HepG2 (cell line): ENCODE measurements around the gene MIA3. TPM values are rescaled to one million over a fixed set of nuclear protein-coding genes. Genes with fewer than 3 reads are reported as not detected.

ENCODE experiments used
- AGO1 ChIP-seq: fragments of 200-400 bp; formaldehyde crosslinking; IDR thresholded peaks from 2 replicates; pipeline ENCODE4 v1.6.1; 2017; ENCODE audit warnings: mild to moderate bottlenecking, low read depth, low read length, moderate library complexity; ENCODE audit not compliant: poor library complexity, severe bottlenecking
- BRD4 ChIP-seq: sonication (generic); formaldehyde crosslinking; IDR thresholded peaks from 2 replicates; pipeline ENCODE4 v1.4.0; 2020; ENCODE audit warnings: missing genetic modification reagents
- GATA4 ChIP-seq: sonication (generic); IDR thresholded peaks from 2 replicates; pipeline ENCODE4 v1.6.1; 2016; ENCODE audit warnings: antibody characterized with exemption, low read depth, borderline replicate concordance
- HHEX ChIP-seq: IDR thresholded peaks from 2 replicates; pipeline ENCODE4 v1.6.1; 2016; ENCODE audit warnings: control low read depth
- HOXD1 ChIP-seq: sonication (generic); formaldehyde crosslinking; IDR thresholded peaks from 2 replicates; pipeline ENCODE4 v1.5.0; 2020; ENCODE audit warnings: missing genetic modification reagents
- MYC ChIP-seq: sonication (generic); formaldehyde crosslinking; IDR thresholded peaks from 2 replicates; pipeline ENCODE4 v1.9.0; 2021; ENCODE audit warnings: missing genetic modification reagents, borderline replicate concordance
- NPAS2 ChIP-seq: sonication (generic); formaldehyde crosslinking; IDR thresholded peaks from 2 replicates; pipeline ENCODE4 v1.8.0; 2022; ENCODE audit warnings: mild to moderate bottlenecking, missing genetic modification reagents, borderline replicate concordance
- SRY ChIP-seq: sonication (generic); formaldehyde crosslinking; IDR thresholded peaks from 2 replicates; pipeline ENCODE4 v1.8.0; 2022; ENCODE audit warnings: mild to moderate bottlenecking, missing genetic modification reagents
- ZBTB38 ChIP-seq: sonication (generic); formaldehyde crosslinking; IDR thresholded peaks from 2 replicates; pipeline ENCODE4 v1.5.1; 2020; ENCODE audit warnings: mild to moderate bottlenecking, missing genetic modification reagents
- ZC3H4 ChIP-seq: sonication (generic); formaldehyde crosslinking; IDR thresholded peaks from 2 replicates; pipeline ENCODE4 v1.4.0; 2020; ENCODE audit warnings: missing genetic modification reagents, borderline replicate concordance
- ZIK1 ChIP-seq: sonication (generic); formaldehyde crosslinking; IDR thresholded peaks from 2 replicates; pipeline ENCODE4 v1.5.0; 2020; ENCODE audit warnings: mild to moderate bottlenecking, low read depth, missing genetic modification reagents, borderline replicate concordance
- ZNF256 ChIP-seq: sonication (generic); formaldehyde crosslinking; conservative IDR thresholded peaks from 2 replicates; pipeline ENCODE4 v1.4.0; 2020; ENCODE audit warnings: missing genetic modification reagents
- ZNF430 ChIP-seq: sonication (generic); formaldehyde crosslinking; IDR thresholded peaks from 2 replicates; pipeline ENCODE4 v1.9.0; 2021; ENCODE audit warnings: mild to moderate bottlenecking, missing genetic modification reagents
- ZNF615 ChIP-seq: sonication (generic); formaldehyde crosslinking; IDR thresholded peaks from 2 replicates; pipeline ENCODE4 v1.5.0; 2020; ENCODE audit warnings: mild to moderate bottlenecking, missing genetic modification reagents, borderline replicate concordance
- ZNF788 ChIP-seq: sonication (generic); formaldehyde crosslinking; IDR thresholded peaks from 2 replicates; pipeline ENCODE4 v1.5.0; 2020; ENCODE audit warnings: mild to moderate bottlenecking, missing genetic modification reagents, borderline replicate concordance
- ZSCAN20 ChIP-seq: sonication (generic); formaldehyde crosslinking; IDR thresholded peaks from 2 replicates; pipeline ENCODE4 v1.4.0; 2020; ENCODE audit warnings: missing genetic modification reagents, mild to moderate bottlenecking, borderline replicate concordance
- polyA plus RNA-seq, 8 experiments: library from polyadenylated mRNA; depleted of rRNA in 3 of 8; stranded (reverse) in 7 of 8; unstranded in 1 of 8; fragments of >200 nt; fragmentation: Illumina TruSeq in 4 of 8; extraction: Trizol in 4 of 8; gene quantifications; 2 replicates each; pipeline versions ENCODE4 v1.2.1 to v1.2.3, GENCODE V29; 2011 to 2016; ENCODE audit warnings: low read depth in 4 of 8, missing spikeins in 1 of 8, mixed read lengths in 1 of 8; ENCODE audit not compliant: insufficient read depth in 1 of 8
- total RNA-seq, 5 experiments: library from RNA; depleted of rRNA; stranded (reverse); fragments of >200 nt; fragmentation: Illumina TruSeq; extraction: Trizol; gene quantifications; 2 replicates each; pipeline ENCODE4 v1.2.3, GENCODE V29; 2016; ENCODE audit warnings: low read depth in 1 of 5
- TF ChIP-seq, protein P1 (sequence below): sonication (generic); formaldehyde crosslinking; IDR thresholded peaks from 2 replicates; pipeline ENCODE4 v1.4.0; 2020; ENCODE audit warnings: missing genetic modification reagents, borderline replicate concordance
- TF ChIP-seq, protein P2 (sequence below): sonication (generic); formaldehyde crosslinking; IDR thresholded peaks from 2 replicates; pipeline ENCODE4 v1.5.0; 2020; ENCODE audit warnings: mild to moderate bottlenecking, low read depth, missing genetic modification reagents, borderline replicate concordance
- TF ChIP-seq, protein P3 (sequence below): sonication (generic); formaldehyde crosslinking; IDR thresholded peaks from 2 replicates; pipeline ENCODE4 v1.8.0; 2022; ENCODE audit warnings: missing genetic modification reagents, mild to moderate bottlenecking, borderline replicate concordance
- TF ChIP-seq, protein P4 (sequence below): sonication (generic); formaldehyde crosslinking; IDR thresholded peaks from 2 replicates; pipeline ENCODE4 v1.8.0; 2022; ENCODE audit warnings: missing genetic modification reagents, low read depth, mild to moderate bottlenecking, borderline replicate concordance
- TF ChIP-seq, protein P5 (sequence below): sonication (generic); formaldehyde crosslinking; IDR thresholded peaks from 2 replicates; pipeline ENCODE4 v1.5.0; 2020; ENCODE audit warnings: missing genetic modification reagents

Gene MIA3
- total and polyA plus RNA-seq, 2 of the 13 experiments (the other 11 are each of a cell fraction or from before 2014, with no cell fraction given), result 45.6 to 48.7 TPM

DNA sequence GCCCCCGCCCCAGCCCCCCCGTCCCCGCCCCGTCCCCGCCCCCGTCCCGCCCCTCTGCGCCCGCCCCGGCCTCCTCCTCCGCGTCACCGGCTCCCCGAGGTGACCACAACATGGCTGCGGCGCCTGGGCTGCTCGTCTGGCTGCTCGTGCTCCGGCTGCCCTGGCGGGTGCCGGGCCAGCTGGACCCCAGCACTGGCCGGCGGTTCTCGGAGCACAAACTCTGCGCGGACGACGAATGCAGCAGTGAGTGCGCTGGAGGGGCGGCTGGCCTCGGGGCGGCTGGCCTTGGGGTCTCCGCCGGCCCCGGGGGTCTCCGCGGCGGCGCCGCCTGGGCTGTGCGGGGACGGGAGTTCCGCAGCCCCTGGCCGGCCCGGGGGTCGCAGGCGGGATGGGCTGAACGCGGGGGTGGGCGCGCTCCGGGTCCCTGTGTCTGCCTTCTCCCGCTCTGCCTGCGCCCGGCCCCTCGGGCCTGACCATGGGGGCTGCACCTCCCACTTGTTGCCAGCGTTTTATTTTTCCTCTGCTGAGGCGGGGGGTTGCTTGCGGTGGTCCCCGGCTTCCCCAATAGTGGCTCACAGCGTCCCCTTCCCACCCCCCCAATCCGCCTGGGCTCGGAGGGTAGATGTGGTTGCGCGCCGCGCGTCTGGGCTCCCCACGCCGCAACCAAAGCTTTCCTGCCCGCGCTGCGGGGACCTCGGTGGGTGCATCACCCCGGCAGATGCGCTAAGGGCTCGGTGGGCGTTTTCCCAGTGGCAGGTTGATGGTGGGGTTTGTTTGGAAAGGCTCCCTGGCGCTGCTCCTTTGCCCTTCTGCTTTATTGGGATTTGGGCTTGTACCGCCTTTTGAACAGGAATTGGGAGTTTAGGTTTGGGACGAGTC, at the start of gene MIA3 (continued):
- TF ChIP-seq, protein P1, sequence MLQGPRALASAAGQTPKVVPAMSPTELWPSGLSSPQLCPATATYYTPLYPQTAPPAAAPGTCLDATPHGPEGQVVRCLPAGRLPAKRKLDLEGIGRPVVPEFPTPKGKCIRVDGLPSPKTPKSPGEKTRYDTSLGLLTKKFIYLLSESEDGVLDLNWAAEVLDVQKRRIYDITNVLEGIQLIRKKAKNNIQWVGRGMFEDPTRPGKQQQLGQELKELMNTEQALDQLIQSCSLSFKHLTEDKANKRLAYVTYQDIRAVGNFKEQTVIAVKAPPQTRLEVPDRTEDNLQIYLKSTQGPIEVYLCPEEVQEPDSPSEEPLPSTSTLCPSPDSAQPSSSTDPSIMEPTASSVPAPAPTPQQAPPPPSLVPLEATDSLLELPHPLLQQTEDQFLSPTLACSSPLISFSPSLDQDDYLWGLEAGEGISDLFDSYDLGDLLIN (CRISPR knock-in tag), result 0 out of 2 replicates have a peak, but pooled peaks have one; percentile 52
- TF ChIP-seq ZSCAN20 (CRISPR knock-in tag), result 0 out of 2 replicates have a peak, but pooled peaks have one; percentile 34
- TF ChIP-seq ZNF256 (CRISPR knock-in tag), result no peak
- TF ChIP-seq ZC3H4 (CRISPR knock-in tag), result no peak
- TF ChIP-seq, protein P2, sequence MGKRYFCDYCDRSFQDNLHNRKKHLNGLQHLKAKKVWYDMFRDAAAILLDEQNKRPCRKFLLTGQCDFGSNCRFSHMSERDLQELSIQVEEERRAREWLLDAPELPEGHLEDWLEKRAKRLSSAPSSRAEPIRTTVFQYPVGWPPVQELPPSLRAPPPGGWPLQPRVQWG (CRISPR knock-in tag), result no peak
- no peak for TF ChIP-seq AGO1
- TF ChIP-seq ZNF430 (CRISPR knock-in tag), result 0 out of 2 replicates have a peak, but pooled peaks have one; percentile 36
- no peak for TF ChIP-seq ZNF788 (CRISPR knock-in tag)
- TF ChIP-seq MYC (CRISPR knock-in tag), result peak; percentile 55; the same call in 1 of the 2 replicates
- TF ChIP-seq, protein P3, sequence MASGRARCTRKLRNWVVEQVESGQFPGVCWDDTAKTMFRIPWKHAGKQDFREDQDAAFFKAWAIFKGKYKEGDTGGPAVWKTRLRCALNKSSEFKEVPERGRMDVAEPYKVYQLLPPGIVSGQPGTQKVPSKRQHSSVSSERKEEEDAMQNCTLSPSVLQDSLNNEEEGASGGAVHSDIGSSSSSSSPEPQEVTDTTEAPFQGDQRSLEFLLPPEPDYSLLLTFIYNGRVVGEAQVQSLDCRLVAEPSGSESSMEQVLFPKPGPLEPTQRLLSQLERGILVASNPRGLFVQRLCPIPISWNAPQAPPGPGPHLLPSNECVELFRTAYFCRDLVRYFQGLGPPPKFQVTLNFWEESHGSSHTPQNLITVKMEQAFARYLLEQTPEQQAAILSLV (CRISPR knock-in tag), result no peak
- no peak for TF ChIP-seq ZIK1 (CRISPR knock-in tag)
- no peak for TF ChIP-seq HHEX (CRISPR knock-in tag)
- 0 out of 2 replicates have a peak, but pooled peaks have one; percentile 23 for TF ChIP-seq HOXD1 (CRISPR knock-in tag)
- TF ChIP-seq ZNF615, result no peak
- TF ChIP-seq ZBTB38, result no peak
- peak; percentile 55; the same call in 1 of the 2 replicates for TF ChIP-seq BRD4 (CRISPR knock-in tag)
- no peak for TF ChIP-seq NPAS2 (CRISPR knock-in tag)
- TF ChIP-seq, protein P4, sequence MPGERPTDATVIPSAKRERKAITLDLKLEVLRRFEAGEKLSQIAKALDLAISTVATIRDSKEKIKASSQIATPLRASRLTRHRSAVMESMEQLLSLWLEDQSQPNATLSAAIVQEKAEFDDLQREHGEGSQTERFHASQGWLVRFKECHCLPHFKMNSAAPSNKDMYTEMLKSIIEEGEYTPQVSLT (CRISPR knock-in tag), result no peak
- peak; percentile 47; the same call in 1 of the 2 replicates for TF ChIP-seq GATA4
- TF ChIP-seq, protein P5, sequence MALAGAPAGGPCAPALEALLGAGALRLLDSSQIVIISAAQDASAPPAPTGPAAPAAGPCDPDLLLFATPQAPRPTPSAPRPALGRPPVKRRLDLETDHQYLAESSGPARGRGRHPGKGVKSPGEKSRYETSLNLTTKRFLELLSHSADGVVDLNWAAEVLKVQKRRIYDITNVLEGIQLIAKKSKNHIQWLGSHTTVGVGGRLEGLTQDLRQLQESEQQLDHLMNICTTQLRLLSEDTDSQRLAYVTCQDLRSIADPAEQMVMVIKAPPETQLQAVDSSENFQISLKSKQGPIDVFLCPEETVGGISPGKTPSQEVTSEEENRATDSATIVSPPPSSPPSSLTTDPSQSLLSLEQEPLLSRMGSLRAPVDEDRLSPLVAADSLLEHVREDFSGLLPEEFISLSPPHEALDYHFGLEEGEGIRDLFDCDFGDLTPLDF (CRISPR knock-in tag), result no peak
- TF ChIP-seq SRY (CRISPR knock-in tag), result 0 out of 2 replicates have a peak, but pooled peaks have one; percentile 60
